ENCODE measurements around the gene DUS4L. TPM values are rescaled to one million over a fixed set of nuclear protein-coding genes. Genes with fewer than 3 reads are reported as not detected.

The DUS4L gene
- total RNA-seq, 4 donors from 2014 or later: 2.7 to 8.0 (median 7.2) TPM

DNA sequence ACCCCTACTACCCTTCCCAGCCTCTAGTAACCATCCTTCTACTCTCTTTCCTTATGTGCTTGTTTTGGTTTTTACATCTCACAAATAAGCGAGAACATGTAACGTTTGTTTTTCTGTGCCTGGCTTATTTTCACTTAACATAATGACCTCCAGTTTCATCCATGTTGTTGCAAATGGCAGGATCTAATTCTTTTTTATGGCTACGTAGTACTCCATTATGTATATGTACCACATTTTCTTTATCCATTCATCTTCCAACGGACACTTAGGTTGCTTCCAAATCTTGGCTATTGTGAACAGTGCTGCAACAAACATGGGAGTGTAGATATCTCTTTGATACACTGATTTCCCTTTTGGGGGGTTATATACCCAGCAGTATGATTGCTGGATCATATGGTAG lies 63.2 kb downstream of the DUS4L start:
- H3K9me3 ChIP-seq: no peaks in the 10 kb centered on the region
- H3K36me3 ChIP-seq: peaks cover 0 to 21% (median 0%) of the 10 kb centered on the region in 3 donors
- no peaks in the 10 kb centered on the region for H3K27me3 ChIP-seq
- H3K4me3 ChIP-seq: no peak overlapping the region
- no peak for DNase-seq
- TF ChIP-seq POLR2A (IDR thresholded peaks at IDR 0.05): no peak
- TF ChIP-seq, protein P1, sequence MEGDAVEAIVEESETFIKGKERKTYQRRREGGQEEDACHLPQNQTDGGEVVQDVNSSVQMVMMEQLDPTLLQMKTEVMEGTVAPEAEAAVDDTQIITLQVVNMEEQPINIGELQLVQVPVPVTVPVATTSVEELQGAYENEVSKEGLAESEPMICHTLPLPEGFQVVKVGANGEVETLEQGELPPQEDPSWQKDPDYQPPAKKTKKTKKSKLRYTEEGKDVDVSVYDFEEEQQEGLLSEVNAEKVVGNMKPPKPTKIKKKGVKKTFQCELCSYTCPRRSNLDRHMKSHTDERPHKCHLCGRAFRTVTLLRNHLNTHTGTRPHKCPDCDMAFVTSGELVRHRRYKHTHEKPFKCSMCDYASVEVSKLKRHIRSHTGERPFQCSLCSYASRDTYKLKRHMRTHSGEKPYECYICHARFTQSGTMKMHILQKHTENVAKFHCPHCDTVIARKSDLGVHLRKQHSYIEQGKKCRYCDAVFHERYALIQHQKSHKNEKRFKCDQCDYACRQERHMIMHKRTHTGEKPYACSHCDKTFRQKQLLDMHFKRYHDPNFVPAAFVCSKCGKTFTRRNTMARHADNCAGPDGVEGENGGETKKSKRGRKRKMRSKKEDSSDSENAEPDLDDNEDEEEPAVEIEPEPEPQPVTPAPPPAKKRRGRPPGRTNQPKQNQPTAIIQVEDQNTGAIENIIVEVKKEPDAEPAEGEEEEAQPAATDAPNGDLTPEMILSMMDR (IDR thresholded peaks at IDR 0.05): no peak
- H3K4me1 ChIP-seq: no peaks in the 10 kb centered on the region
- intact Hi-C loops (cut with DNase I): no loop called here
- no peak overlapping the region for H3K27ac ChIP-seq
- WGBS, 2 donors: 95 to 97% methylated on average over 4 of the region's 4 CpGs

Small RNAs within 50 kb of the gene (small RNA-seq; reads per million reads assigned to genes)
- 0 reads per million in 4 donors for gene RF01233

Other genes with a start within 250 kb of the DUS4L start
- gene GPR22, start 93.9 kb upstream of the DUS4L start, total RNA-seq: not detected
- 10 to 100 TPM; 24.4 to 30.0 (median 27.2) TPM for gene COG5, start 51 bp upstream of the DUS4L start, total RNA-seq
- 10 to 100 TPM; 68.7 to 96.3 (median 92.2) TPM for gene BCAP29, start 16.3 kb downstream of the DUS4L start, total RNA-seq
- 1 to 10 TPM in 1 of 4 donors, under 1 TPM in 3; 0.13 to 1.2 (median 0.19) TPM for gene SLC26A4, start 96.9 kb downstream of the DUS4L start, total RNA-seq
- gene CBLL1, start 180.2 kb downstream of the DUS4L start, total RNA-seq: 10 to 100 TPM in 3 of 4 donors, 1 to 10 TPM in 1; 9.6 to 28.8 (median 14.5) TPM
- not detected for gene SLC26A3, start 239.3 kb downstream of the DUS4L start, total RNA-seq